ENCODE measurements around the gene DYDC2.
"Not testable (repeated sequence)": the region's sequence is repeated elsewhere in the genome, so short reads cannot be mapped to it uniquely, and the experiment has no call there.

DYDC2 gene

DNA sequence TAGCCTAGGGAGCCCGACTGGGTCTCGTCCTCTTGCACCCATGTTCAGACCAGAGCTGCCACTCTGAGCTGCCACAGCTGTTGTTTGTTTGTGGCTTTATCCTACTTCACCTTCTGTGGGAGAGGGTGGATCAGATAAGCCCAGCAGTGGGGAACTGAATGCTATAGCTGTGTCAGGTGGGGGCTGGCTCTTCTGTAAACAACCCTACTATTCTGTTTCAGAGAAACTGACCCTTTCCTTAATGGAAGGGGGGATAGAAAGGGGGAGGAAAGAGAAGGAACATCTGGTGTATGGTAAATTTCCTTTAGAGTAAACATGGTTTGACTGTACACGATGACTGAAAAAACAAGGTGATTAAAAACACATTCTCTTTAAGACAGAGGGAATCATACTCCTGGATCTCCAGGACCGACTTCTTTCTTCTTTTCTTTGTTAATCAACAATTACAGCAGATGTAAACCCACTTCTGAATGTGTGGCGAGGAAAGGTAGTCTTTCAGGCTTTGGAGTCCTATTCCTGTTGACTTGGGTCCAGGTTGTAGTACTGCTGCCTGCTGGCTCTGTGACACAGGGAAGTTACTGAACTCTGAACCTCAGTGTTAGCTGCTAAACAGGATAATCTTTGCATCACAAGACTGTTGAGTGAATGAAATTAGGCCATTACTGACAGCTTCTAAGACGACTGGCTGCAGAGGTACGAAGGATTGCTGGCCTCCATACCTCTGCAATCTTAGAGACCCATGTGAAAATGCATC, 57.7 kb downstream of the DYDC2 start:
- no peak for DNase-seq

DNA sequence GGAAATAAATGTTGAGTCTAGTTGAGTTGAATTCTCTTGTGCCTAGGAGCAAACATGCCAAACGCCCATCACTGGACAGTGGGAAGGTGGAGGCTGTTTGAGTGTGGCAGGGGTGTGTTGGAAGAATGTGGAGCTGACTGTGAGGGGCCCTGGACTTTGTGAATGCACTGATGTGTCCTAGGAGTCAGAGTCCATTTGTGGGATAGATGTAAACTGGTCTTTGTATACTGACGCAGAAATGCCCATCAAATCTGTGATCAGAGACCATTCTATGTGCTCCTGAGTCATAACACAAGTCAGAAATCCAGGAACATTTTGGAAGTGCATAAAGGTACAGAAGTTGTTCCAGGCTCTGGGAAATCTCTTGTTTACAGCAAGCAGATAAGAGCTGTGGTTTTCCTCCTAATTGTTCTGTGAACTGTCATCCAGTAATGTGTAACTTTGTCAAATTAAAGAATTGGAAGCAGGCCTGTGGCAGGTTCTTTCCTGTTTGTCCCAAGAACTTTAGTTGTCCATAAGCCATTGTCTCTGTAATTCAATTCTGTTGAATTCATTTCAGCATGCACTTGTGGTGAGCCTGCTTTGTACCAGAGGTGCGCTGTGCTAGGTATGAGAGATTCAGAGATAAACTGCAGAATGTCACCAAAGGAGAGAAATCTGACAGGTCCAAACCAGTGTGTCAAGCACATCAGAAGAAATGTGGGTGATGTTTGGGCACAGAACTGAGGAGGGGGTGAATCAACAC, 59.3 kb downstream of the DYDC2 start:
- no peak for DNase-seq

- no peak for DNase-seq
Measured at GRCh38 chr10:80416479-80417098, 60.0 kb downstream of the DYDC2 start.

DNA sequence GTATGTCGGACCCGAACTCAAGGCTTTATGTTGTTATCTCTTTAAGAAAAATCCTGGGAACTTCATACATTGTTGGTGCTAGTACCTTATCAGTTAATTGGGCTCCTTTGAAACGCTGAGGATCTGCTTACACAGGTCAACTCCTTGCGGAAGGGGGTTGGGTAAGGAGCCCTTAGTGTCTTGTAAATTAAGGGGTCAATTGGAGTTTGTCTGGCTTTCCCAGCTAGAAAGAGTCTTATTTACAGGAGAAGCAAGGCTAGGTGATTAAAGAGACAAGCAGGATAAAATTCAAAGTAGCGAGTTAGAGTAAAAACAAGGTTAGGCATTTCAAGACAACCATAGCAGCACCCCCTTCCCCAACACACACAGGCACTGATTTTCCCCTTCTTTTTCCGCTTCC, 60.7 kb downstream of the DYDC2 start:
- not testable (repeated sequence) for DNase-seq
